GM19463 (cell line): Measurements from ENCODE around the gene WNK4.
"Not testable (repeated sequence)": the region's sequence is repeated elsewhere in the genome, so short reads cannot be mapped to it uniquely, and the experiment has no call there.

Source experiments
- ATAC-seq: cut with Tn5 transposase; IDR thresholded peaks from one replicate; pipeline ENCODE4 v1.9.1; 2021; ENCODE audit warnings: mild to moderate bottlenecking, moderate library complexity; ENCODE audit not compliant: unreplicated experiment

WNK4 gene

DNA sequence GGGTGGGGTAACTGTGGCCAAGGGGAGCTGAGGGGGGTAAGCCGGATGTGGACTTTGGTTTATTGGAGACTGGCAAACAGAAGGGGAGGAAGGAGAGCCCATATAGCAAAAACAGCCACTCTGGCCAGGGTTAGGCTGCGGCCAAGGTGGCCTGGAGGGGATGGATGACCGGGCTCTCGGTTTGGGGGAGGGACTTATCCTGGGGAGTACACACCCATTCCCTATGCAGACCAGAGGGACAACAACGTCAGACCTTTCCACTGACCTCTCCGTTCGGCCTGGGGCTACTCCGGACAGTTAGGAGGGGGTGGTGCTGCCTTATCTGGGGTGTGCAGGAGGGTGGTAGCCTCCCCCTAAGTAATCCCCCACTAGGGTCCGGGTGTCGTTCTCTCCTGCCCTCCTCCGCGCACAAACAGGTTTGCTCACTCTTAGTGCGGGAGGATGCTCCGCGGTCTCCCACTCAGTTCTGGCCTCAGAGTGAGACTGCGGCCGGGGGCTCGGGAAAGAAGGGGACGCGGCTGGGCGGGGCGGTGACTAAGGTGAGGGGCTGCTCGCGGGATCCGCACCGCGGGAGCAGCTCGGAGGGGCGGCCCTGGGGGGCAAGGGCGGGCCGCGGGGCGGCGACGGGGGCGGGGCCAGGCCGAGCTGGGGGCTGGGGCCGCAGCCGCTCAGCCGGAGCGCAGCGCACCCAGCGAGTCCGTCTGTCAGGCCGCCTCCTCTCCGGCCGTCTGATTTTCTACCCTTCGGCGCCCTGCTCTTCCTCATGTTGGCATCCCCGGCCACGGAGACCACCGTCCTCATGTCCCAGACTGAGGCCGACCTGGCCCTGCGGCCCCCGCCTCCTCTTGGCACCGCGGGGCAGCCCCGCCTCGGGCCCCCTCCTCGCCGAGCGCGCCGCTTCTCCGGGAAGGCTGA lies at the start of gene WNK4:
TSS of gene WNK4 (plus strand) at position 675 of the 915 bp plus-strand sequence. CDS start at position 764, 89 bp downstream.
- no peak for ATAC-seq

- no peak for ATAC-seq
Observed at GRCh38 chr17:42740699-42741098, 39.7 kb upstream of the WNK4 start.

- ATAC-seq = not testable (repeated sequence)
Observed at GRCh38 chr17:42742916-42743315, 37.5 kb upstream of the WNK4 start.

DNA sequence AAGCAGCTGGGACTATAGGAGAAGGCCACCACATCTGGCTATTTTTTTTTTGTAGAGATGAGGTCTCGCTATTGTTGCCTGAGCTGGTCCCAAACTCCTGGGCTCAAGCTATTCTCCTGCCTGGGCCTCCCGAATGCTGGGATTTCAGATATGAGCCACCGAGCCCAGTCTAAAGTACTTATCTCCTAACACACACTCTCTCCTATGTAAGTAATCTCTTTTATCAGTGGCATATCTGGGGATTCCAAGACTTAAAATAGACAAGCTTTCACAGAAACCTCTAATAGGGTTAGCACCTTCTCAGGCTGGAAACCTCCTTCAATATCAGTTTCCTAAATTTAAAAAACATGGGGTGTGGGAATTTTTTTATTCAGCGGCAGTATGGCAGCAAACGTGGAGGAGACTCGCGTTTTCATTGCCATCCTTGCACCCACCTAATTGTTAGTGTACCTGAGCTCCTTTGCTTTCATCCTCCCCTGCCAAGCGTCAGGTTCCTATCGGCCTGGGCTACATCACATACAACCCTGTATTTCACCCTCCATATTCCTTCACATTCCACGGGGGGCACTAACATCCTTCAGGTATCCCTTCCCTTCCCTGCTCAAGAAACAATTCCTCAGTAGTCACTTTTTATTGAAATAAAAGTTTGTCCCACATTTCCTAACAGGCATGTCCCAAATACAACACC lies 36.7 kb upstream of the WNK4 start:
- no peak for ATAC-seq

DNA sequence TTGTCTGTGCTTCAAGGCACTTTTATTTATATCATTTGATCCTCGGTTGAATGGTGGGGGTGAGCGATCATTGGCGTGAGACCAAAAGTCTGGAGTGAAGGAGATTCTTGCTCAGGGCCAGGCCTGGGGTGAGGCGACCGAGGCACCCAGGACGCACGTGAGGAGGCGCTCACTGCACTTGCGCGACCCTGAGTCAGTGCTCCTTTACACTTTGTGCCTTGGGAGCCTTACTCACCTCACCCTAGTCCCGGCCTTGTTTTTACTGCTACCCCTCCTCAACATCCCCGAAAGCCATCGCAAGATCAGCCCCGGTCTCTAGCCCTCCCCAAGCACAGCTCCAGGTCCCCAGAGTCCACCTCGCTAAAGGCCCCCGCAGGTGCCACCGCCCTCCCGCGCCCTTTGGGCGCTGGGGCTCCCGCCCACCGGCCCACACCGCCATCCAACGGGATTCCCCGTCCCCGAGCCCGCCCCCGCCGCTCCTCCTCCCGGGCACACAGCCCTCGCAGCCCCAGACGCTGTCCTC lies 36.1 kb upstream of the WNK4 start:
- peak; percentile 65 for ATAC-seq

DNA sequence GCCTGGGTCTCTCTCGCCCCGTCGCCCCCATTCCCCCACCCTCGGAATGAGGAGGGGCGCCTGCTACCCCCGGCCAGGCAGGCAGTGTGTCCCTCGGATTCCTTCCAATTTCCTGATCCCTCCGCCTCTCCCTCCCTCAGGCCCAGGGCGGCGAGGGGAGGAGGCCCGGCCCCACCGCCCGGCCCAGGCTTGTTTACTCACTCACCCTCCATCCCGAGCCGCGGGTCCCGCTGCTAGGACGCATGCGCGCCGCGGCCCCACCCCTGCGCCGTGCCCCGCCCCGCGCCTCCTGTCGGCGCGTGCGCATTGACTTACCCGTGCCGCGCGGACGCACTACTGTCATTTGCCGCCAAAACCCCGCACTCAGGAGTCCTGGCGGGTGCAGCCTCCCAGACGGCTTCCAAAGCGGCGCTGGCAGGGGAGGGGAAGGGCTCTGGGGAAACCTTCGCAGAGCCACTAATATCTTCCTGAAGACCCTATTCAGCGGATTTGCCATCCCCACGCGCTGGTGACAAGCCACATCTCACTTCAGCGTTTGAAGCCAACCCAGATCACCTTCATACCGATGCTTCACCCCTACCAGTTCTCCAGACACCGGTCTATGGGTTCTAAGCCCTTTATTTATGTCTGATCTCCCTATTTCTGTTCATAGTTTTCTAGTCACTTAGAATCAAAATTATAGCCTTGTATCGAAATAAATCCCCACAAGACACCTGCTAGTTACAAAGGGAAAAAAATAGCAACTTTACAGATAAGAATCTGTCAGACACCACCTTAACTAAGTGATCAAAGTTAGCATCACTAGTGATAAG lies 35.4 kb upstream of the WNK4 start, which contains the start of gene EZH1:
TSS of gene EZH1 (minus strand) at position 235 of the 812 bp plus-strand sequence. CDS start 16,099 bp downstream, outside the sequence.
- peak; percentile 74 for ATAC-seq

GRCh38 chr17:42748202-42748907 lies 32.1 kb upstream of the WNK4 start:
- ATAC-seq = no peak

GRCh38 chr17:42748908-42749798 lies 31.3 kb upstream of the WNK4 start:
- no peak for ATAC-seq

DNA sequence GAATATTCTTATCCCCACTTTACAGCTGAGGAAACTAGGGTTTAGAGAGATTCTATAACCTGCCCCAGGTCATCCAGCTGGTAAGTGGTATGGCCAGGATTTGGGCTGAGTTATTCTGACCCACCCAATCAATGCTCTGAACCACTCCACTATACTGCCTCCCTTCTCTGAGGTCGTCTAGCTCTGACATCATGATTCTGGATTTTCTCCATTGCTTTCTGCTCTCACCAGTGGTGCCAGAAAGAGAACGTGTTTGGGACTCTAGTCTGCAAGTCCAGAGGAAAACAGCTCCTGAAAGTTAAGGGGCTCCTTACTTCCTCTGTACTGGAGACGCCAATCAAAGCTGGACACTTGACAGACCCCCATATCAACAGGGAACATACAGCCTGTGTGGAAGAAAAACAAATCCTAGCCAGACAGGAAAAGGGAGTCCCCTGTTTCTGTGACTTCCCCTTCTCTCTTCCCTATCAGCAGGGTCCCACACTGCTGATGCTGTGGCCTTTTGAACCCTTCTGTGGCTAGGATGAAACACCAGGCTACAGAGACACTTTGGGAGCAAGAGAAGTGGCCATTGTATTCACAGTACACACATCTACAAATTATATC lies 29.6 kb upstream of the WNK4 start:
- ATAC-seq = no peak

GRCh38 chr17:42751628-42752027 lies 28.8 kb upstream of the WNK4 start:
- no peak for ATAC-seq

DNA sequence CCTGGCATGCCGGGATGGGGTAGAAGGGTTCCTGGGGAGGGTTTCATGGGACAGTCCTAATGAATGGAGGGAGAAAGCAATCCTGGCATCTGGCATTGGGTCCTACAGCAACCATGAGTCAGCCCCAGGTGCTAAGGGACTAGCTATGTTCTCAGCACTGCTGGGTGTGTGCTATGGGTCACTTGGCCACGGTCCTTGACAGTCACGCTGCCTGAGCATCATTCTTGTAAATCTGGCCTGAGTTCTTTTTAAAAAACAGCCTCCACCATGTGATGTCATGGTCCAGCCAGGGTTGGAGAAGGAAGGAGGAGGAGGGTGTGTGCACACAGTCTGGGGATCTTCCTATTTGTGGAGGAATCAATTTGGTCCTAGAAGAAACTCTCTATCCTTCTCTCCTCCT lies 25.6 kb upstream of the WNK4 start:
- no peak for ATAC-seq

GRCh38 chr17:42759982-42760651 lies 20.3 kb upstream of the WNK4 start:
- no peak for ATAC-seq

DNA sequence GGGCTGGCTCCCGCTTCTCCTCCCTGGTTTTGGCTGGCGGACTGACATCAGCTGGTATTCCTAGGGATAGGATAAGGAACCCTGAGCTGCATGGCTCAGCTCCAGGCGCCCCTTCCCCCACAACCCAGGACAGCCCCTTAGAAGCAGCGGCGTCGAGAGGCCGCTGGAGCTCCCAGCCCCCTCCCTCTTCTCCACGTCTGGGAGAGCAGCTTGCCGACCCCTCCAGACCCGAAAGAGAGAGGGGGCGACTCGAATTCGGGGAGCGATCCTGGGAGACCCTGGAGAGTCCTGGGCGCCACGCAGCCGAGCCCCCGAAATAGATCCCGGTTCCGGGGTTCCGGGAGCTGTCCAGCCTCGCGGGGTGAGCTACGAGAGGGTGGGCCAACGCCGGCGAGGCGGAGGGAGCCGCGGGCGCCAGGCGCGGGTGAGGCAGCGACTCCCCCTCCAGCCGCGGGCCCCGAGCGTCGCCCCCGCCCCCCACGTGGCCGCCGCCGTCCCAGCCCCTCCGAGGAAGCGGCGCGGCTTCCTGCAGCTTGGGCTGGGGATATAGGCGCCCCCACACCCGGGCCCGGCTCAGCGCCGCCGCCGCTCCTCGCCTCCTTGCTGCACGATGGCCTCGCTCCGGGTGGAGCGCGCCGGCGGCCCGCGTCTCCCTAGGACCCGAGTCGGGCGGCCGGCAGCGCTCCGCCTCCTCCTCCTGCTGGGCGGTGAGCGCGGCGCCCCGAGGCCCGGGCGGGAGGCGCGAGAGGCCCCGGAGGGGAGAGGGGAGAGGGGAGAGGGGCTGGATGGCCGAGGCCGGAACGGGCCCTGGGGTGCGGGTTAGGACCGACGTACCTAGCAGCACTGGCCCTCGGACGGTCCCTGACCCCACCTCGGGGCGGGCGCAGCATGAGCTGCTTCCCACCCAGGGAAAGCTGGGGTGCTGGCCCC lies 19.5 kb upstream of the WNK4 start, which contains the start of gene RAMP2:
TSS of gene RAMP2 (plus strand) at position 576 of the 930 bp plus-strand sequence. CDS start at position 611, 35 bp downstream.
- ATAC-seq = no peak

DNA sequence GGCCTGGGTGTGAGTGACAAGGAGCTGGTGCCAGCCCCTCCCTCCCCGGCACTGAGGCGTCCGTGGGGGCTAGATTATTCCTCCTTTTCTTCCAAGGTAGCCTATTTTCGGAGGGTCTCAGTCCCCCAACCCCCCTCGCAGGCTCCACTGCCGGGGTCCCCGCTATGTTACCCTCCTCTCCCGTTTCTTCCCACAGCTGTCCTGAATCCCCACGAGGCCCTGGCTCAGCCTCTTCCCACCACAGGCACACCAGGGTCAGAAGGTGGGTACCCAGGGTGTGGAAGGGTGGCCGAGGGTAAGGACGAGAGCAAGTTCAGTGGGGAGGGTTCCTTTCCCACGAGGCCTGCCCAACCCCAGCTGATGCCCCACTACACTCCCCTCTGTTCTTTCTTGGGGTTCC lies 18.8 kb upstream of the WNK4 start:
- no peak for ATAC-seq

- no peak for ATAC-seq
Observed at GRCh38 chr17:42766124-42766523, 14.3 kb upstream of the WNK4 start.

GRCh38 chr17:42767512-42767911 lies 12.9 kb upstream of the WNK4 start:
- ATAC-seq = no peak

DNA sequence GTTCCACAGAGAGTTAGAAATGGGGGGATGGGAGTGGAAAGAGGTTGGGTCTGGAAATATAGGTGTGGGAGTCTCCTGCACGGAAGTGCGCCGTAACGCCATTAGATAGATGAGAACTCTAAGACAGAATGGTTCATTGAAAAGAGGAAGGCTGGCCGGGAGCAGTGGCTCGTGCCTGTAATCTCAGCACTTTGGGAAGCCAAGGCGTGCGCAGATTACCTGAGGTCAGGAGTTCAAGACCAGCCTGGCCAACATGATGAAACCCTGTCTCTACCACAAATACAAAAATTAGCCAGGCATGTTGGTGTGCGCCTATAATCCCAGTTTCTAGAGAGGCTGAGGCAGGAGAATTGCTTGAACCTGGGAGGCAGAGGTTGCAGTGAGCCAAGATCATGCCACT lies 12.4 kb upstream of the WNK4 start:
- ATAC-seq = not testable (repeated sequence)
